T-helper 9 cell (primary cell): ENCODE measurements around the gene PLA2G4B.

Source experiments
- DNase-seq: peaks from one replicate; pipeline ENCODE4 v3.0.0-alpha.2; 2020

The PLA2G4B gene

DNA sequence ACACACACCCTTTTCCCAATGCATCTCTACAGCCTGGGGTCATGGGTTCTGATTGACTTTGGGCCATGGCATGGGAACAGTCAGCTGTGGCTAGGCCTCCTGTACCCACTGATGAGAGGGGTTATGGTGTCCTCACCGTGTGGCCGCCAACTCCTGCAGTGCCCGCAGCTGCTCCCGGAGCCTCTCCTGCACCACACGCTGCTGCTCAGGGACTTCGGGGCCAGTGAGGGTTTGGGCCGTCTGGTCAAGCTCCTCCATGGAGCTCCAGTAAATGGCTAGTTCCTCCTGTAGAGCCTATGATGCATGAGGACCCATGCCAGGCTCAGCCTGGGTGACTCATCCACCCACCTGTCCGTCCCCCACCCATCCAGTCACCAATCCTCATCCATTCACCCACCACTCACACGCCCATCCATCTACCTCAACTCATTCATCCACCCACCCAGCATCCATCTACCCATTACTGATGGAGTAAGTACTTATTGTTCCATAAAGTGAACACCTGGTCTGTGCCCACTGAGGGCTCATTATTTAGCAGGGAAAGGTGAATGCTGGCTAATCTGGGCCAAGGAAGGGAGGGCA lies 33.6 kb downstream of the PLA2G4B start:
- no peak for DNase-seq

DNA sequence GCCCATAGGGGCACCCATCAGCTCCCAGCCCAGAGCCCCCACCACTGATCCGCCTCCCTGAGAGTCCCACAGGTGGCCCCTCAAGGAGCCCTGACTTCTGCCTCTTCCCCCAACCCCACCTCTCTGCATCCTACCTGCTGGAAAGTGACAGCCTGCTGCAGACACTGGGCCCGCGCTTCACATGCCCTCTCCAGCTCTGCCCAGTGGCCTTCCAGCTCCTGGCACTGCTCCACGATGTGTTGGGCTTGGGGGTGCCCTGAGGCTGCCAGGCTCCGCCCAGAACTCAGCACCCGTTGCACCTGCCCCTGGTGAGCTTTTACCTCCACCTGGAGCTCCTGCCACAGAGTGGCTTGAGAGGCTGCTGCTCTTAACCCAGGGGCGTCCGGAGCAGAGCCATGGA lies 35.1 kb downstream of the PLA2G4B start:
- no peak for DNase-seq

DNA sequence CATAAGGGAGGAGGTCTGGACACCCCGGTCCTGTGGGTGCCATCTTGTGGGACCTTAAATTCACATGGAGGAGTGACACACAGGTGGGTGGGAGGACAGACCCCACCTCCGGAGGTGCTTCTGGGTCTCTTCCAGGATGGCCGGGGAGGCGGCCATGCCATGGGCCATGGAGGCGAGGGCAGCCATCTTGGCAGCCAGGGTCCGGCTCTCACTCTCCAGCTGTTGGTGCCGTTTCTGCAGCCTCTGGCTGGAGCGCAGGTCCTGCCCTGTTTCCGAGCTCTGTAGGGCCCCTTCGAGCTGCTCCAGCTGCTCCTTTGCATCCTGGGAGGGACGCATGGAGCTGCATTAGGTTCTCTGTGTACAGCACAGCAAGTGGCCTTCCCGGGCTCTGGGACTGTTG lies 36.1 kb downstream of the PLA2G4B start:
- DNase-seq = no peak

DNA sequence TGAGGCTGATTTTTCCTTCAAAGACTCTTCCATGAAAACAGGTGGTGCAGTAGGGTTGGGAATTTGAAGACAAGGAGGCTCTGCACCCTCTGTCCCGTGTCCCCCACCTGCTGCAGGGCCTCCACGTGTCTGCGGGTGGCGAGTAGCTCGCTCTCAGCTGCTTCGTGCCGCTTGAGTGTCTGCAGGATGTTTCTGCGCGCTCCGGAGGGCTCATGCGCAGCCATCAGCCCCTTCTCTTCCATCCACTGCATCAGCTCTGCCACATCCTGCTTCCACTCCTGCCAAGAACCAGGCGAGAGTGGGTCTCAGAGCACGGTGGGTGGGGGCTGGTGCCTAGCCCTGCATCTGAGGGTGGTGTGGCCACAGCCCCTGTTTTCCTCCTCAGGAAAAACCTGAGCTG lies 37.4 kb downstream of the PLA2G4B start:
- no peak for DNase-seq

DNA sequence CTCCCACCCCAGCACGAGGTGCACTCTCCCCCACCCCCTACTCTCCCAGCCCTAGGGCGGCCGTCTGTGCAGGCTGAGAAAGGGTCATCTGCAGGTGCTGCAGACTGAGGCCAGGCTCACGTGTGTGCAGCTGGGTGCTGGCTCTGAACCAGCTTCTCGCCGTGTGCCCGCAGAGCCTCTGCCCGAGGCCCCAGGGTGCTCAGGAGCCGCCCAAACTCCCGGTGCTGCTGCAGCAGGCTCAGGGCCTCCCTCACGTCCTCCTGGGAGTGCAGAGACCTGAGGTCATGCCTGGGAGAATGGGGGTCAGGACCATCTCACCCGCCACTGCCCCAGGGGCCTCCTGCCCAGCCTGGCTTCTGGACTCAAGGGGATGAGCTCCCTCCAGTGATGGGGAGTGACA lies 38.0 kb downstream of the PLA2G4B start:
- no peak for DNase-seq

DNA sequence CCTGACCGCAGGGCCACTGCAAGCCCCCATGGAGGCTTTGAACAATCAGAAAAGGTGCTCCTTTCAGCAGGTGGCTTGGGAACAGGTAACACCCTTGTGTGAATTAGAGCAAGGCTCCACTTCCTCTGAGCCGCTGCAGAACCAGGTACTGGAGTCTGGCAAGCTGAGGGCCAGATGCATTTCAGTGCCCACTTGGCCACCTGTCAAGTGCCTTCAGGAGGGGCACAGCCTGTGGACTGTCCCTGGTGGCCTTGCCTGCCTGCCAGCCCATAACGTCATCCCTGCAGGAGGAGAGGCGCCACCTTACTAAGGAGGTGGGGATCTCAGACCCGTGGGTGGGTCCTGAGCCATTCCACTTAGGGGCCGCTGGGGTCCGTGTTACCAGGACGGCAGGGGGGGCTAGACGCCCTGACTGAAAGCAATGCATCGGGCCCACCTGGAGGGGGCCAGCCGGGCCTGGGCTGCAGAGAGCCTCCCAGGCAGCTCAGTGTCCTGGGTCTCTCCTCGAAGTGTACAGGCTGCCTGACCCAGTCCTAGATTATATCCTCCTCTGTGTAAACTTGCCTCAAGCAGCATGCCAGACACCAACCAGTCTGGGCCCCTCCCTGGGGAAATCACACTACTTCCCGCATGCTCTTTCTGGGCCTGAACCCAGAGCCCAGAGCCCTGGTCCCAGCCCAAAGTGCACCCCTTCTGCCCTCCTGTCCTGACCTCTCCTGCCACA lies 39.1 kb downstream of the PLA2G4B start:
- no peak for DNase-seq

DNA sequence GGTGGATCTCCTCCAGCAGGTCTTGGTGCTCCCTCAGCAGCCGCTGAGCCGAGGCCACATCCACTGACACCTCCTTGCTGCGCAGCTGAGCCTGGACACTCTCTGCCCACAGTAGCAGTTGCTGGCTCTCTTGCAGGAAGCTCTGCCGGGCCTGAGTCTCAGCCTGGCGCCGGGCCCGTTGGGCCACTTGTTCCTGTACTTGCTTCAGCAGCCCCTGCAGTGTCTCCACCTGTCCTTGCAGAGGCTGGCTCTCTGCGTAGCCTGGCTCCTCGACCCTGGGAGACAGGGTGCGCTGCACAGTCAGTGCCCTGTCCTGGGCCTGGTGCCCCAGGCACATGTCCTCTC lies 39.7 kb downstream of the PLA2G4B start:
- DNase-seq = no peak

DNA sequence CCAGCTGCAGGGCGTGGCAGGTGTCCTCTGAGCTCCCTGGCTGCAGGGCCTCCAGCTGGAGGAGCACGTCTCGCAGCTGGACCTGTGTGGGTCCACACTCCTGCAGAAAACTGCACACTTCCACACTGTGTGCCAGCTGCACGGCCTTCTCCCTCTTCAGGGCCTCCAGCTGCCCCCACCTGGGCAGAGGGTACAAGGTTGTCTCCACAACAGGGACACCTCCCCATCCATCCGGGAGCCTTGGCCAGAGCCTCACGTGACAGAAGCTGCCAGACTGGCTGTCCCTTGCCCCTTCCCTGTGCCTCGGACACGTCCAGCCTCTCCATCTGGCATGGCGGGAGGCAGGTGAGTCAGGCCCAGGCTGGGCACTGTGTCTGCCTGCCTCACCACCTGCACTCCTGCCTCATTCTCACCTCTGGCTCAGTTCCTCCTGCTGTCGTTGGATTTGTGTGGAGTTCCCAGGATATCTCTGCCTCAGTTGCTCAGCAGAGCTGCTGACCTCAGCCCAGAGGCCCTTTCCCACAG lies 40.7 kb downstream of the PLA2G4B start:
- no peak for DNase-seq

DNA sequence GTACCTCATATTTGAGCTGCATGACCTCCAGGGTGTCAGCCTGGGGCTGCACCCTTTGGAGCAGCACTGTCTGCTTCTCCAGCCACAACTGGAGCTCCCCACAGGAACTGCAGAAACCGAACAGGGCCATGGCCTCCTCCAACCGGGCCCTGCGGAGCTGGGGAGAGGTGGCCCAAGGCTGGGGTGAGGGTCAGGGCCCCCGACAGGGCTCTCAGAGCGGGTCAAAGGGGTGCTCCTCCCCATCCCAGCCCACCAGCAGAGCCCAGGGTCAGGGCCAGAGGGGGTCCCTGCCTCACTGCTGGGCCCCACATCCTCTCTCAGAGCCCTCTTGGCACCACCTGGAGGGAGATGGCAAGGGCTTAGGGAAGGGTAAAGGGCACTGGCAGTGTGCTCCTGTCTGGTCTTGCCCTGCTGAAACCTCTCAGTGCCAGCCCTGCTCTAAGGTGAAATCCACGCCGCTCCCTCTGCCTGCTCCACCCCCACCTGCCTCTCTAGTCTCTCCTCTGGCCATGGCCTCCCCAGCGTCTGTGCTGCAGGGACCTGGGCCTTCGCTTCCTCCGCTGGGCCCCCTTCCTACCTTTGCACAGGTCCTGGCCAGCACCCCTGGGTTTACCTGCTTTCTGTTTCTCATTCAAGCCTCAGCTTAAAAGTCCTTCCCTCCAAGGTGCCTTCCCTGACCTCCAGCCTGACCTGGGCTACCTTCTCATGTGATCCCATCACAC lies 41.7 kb downstream of the PLA2G4B start:
- no peak for DNase-seq

DNA sequence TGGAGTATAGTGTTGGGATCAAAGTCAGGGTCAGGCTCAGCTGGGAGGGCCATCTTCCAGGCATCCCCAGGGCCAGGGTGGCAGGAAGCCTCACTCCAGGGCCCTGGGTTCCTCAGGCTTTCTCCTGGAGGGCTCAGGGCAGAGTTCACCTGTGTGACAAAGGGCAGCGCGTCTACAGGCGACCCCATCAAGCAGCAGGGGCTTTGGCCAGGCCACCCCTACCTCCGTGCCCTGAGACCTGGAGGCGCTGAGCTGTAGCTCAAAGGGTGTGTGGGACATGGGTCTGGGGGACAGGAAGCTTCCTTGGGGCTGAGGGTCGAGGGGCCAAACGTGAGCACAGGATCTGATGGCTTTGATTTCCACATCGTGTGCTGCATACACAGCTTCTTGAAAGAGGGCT lies 42.4 kb downstream of the PLA2G4B start:
- no peak for DNase-seq

DNA sequence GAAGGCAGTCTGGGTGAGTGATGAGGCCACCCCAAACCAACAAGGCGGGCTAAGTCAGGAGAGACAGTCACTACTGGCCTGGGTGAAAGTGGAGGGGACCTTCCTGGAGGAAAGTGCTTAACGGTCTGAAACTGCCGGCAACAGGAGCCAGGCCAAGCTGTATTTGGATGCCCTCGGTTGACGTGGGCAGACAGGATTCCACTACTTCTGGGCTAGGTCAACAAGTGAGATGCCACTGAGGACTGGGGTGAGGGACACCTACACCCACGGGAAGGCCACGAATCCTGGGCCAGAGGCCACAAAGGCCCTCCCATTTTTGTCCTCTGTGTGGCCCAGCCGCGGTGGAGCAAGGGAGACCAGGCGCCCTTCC lies 42.9 kb downstream of the PLA2G4B start:
- no peak for DNase-seq

DNA sequence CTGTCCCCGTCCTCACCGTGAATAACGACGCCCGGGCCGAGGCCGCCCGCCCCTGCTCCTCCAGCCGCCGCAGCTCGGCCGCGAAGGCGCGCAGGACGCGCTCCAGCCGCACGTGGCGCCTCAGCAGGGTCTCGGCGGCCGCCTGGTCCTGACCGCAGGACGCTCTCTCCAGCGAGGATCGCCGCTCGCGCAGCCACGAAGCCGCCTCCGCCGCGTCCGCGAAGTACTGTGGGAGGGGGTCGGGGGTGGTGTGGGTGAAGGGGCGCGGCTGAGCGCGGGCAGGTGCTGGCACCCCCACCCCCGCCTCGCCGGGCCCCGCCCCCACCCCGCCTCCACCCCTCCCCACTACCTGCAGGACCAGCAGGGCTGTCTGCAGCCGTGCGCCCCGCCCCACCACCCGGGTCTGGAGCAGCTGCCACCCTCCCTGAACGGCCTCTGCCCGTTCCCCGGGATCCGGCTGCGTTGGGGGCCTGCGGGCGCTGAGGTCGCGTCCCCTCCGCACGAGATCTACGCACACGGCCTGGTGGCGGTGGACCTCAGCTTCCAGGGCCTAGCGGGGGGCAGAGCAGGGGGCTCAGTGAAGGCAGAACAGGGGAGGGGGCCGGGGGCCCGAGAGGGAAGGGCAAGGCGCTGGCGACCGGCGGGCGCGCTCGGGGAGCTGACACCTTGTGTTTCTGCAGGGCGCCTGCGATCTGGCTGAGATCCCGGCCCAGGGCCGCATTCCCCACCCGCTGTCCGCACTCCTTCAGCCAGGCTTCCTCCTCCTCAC lies 43.5 kb downstream of the PLA2G4B start:
- no peak for DNase-seq

DNA sequence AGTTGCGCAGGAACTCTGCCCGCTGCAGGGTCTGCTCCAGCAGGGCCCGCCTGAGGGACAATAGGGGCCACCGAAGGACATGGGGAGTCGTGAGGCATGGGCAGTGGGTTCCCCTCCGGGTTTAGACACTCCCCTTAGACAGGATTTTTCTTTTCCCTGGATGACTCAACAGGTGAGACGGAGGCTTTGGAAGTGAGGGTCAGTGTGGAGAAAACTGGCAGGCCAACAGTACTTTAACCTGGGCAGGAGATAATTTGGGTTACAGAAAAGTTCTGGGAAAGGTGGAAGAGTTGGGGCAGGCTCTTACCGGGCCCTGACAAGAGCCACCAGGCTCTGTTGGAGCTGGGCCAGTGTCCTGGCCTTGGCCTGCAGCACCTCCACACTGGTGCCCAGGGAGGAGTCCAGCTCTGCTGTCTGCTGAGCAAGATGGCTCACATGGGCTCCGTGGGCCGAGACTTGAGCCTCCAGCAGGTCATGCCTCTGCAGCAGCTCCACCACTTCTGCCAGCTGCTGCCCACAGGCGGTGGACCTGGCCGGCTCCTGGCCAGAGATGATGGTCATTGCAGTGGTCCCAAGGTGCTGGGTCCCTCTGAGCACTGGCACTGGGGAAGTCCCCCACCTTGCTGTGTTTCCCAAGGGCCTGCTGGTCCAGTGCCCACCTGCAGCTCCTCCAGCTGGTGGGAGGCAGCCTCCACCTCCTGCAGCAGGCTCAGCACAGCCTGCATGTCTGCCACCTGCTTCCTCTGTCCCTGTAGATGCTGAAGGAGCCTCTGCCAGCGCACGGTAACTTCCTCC lies 44.2 kb downstream of the PLA2G4B start:
- no peak for DNase-seq

DNA sequence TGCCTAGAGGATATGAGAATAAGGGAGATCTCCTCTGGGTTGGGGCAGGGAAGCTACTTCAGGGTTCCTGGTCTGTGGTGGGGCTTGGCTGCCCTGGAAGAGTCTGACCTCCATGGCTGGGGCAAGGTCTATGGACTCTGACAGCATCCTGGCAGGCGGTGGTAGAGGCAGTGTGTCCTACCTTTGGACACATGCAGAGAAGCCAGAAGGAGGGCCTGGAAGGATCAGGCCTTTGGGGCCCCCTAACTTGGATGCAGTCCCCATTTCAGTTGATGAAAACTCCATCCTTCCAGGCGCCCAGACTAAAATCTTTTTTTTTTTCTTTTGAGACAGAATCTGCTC lies 44.8 kb downstream of the PLA2G4B start:
- no peak for DNase-seq

DNA sequence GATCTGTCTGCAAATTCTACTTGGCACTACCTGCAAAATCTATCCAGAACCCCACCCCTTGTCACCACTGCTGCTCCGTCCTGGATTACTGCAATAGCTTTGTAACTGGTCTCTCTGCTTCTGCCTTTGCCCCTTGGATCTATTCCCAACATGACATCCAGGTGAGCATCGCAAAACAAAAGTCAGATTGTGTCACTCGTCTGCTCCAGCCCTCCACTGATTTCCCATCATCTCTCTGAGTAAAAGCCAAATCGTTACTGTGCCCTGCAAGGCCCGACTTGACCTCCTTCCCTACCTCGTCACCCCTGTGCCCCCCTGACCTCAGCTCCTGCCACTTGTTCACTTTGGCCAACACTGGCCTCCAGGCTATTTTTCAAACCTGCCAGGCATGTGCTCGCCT lies 45.8 kb downstream of the PLA2G4B start:
- no peak for DNase-seq

DNA sequence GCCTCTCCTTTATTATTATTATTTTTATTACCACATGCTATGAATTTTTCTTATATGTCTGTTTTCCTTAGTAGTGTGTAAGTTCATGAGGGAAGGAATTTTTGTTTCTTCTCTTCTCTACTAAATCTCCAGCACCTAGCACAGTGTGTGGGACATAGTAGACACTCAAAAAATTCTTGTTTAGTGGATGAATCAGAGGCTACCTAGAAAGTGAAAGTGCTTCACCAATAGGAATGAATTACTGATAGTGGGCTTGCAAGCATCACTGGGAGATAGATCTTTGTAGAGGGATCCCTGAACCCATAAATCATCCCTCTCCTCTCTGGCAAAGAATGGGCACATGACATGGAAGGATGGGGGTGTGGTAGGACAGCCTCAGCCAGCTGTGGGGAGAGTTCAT lies 46.7 kb downstream of the PLA2G4B start:
- DNase-seq = no peak

DNA sequence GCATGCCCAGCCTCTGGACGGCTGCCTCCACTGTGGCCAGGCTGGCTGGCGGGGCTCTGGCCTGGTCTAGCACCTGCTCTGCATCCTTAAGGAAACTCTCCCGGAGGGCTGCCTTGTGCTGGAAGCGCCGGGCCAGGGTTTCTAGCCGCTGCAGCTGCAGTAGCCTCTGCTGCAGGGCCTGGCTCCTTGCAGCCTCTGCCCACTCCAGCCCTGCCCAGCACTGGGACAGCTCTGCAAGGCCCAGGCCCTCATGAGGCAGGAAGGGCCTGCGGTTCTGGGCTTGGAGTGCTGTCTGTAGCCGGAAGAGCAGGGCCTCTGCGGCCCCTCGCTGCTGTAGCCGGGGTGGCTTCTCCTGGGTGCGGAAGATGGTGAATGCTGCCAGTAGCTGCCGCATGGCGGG lies 47.2 kb downstream of the PLA2G4B start:
- no peak for DNase-seq

DNA sequence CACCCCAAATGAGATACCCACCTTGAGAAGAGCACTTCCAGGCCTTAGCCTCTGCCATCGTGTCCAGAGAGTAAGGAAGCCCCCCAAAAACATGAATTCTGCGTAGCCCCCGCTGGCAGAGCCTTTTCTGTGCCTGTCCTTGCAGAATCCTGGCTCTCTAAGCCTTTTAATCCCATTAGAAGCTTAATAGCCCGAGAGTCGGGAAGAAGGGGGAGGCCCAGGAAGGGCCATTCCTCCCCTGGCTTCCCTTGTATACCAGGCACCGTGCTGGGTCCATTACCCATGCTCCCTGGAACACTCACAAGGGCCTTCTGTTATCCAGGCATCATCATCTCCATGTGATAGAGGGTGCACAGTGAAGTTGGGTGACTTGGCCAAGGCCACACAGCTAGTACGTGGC lies 48.1 kb downstream of the PLA2G4B start:
- no peak for DNase-seq

DNA sequence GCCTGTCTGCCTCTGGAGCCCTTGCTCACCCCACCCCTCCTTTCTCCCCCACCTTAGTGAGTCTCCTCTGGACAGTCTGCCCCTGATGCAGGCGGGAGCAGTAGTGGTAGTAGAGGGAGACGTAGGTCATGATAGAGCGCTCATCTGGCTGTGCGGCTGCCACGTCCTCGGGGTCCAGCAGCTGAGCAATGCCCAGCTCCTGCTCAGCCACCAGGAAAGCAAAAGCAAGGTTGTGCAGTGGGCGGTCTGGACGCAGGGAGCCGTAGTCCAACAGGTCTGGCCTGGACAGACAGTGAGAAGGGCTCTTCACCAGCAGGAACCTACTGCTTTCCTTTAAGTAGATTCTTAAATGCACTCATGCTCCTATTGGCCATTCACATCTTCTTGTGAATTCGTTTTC lies 48.5 kb downstream of the PLA2G4B start:
- no peak for DNase-seq

DNA sequence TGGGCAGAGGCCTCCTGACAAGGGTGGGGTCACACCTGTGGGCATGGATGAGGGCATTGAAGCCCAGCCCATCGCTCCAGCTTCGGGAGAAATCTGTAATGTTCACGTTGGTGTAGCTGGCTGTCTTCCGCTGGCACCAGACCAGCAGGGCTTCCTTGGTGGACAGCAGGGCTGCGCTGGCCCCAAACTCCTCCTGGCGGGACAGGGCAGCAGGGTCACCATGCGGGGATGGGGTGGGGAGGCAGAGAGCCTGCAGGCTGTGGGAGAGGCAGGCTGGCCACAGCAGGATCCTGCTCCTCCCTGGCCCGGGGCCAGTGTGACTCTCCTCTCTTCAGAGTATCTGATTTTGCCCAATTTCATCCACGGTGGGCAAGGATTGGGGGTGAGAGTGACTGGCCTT lies 49.2 kb downstream of the PLA2G4B start:
- no peak for DNase-seq

DNA sequence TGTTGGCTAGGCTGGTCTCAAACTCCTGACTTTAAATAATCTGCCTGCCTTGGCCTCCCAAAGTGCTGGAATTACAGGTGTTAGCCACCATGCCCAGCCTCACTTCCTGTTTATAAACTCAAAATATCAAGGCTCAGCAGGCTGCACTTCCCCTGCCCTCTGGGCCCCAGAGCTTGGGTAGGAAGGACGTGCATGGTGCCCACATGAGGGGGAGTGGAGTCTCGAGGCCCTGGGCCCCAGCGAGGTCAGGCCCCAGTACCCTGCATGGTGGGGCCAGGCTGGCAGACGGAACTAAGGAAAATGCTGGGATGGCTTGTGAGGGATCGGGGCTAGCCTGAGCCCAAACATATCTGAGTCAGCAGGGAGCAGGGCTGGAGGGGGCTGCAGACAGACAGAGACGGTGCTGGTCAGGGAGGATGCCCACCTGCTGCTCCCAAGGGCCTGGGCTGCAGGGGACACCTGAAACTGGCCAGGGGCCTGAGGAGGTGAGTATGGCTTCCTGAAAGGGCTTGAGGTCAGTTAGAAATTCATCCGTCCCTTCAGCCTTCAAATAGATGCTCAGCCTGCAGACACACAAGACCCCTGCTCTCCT lies 50.1 kb downstream of the PLA2G4B start:
- no peak for DNase-seq

DNA sequence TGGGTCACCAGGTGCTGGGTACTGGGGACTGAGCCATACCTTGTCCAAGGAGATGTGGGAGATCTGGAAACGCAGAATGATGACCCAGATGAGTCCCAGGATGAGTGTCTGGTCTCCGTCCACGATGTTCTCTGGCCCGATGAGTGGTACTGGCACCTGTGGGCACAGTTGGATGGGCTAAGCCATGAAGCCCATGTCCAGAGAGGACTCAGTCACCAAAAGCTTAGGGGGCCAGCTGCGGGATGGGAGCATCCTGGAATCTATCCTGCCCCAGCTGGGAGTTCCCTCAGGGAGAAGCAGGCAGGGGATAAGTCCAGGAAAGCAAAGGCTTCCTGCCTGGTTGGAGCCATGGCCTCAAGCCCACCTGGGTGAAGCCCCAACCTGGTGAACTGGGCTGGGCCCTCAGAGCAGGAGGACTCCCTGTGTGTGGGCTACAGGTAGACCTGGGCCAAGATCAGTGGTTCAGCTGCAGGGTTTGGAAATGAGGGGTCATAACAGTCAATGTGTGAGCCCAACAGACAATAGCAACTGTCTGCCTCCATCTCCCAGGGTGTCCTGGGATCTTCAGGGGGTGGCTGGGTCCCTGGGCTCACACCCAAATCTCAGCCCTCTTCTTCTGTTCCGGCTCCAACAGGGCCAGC lies 51.5 kb downstream of the PLA2G4B start:
- DNase-seq = no peak
